HCT116 (cell line): ENCODE data around the gene ASB1. TPM values are rescaled to one million over a fixed set of nuclear protein-coding genes. Genes with fewer than 3 reads are reported as not detected.
A peak's percentile ranks its signal among the peaks of the same experiment; 100 is the strongest.

Source experiments
- ATAC-seq: fragments of 200-7000 bp; cut with Tn5 transposase; 2 replicates; pipeline ENCODE4 v1.9.1; 2020; ENCODE audit warnings: mild to moderate bottlenecking, moderate library complexity
- Bru-seq: library from RNA; stranded (reverse); fragments of 400-500 nt; gene quantifications from one replicate; lab custom pipeline; 2021; lab: Mats Ljungman, UMichigan
- BruChase-seq, 2 experiments: library from RNA; stranded (reverse); fragments of 400-500 nt; gene quantifications; one replicate each; lab custom pipeline; 2021; lab: Mats Ljungman, UMichigan
- BruUV-seq: library from RNA; stranded (reverse); fragments of 400-500 nt; replicated peaks from 2 replicates; lab custom pipeline; 2021; lab: Mats Ljungman, UMichigan
- CTCF ChIA-PET: fragments of 300-600 bp; sonication (Branson Sonifier 250); formaldehyde crosslinking; loops from one replicate; lab custom pipeline; 2021; ENCODE audit warnings: antibody characterized with exemption; lab: Charles Lee
- POLR2A ChIA-PET: fragments of 300-600, 350-600 bp; sonication (Branson Sonifier 250); formaldehyde crosslinking; loops from one replicate; lab custom pipeline; 2021; ENCODE audit warnings: antibody characterized with exemption; lab: Charles Lee
- RAD21 ChIA-PET, 2 experiments: fragments of 300-600 bp; sonication (Branson Sonifier 250); formaldehyde crosslinking; loops; one replicate each; lab custom pipeline; 2023; ENCODE audit warnings: low total read pairs in 2 of 2; ENCODE audit not compliant: uncharacterized antibody in 2 of 2, unreplicated experiment in 2 of 2, low non-redundant PET in 1 of 2; lab: Charles Lee
- DNase-seq: peaks from one replicate; pipeline ENCODE4 v3.0.0-alpha.2; 2010; ENCODE audit warnings: low read depth, low spot score
- H2AFZ ChIP-seq: fragments of 200-600 bp; shearing (Covaris generic), sonication (generic); 2 replicates; pipeline ENCODE4 v1.6.1; 2017; ENCODE audit warnings: low read depth, mixed run types, mixed read lengths, antibody characterized with exemption, low read length; ENCODE audit not compliant: poor library complexity, severe bottlenecking
- H3K27ac ChIP-seq: 2 replicates; pipeline ENCODE4 v1.5.1; 2012; ENCODE audit warnings: low read depth, low read length
- H3K27me3 ChIP-seq: fragments of 200-600 bp; sonication (generic); 2 replicates; pipeline ENCODE4 v1.6.1; 2016; ENCODE audit warnings: mixed run types, low read length, mixed read lengths; ENCODE audit not compliant: insufficient read depth
- H3K36me3 ChIP-seq, 2 experiments: fragments of 200-500 bp in 1 of 2; fragments of 200-600 bp in 1 of 2; sonication (Bioruptor generic) in 1 of 2; sonication (generic) in 1 of 2; 2 replicates each; pipeline versions ENCODE4 v1.5.1 to v1.6.1; 2014 to 2016; ENCODE audit warnings: low read length in 2 of 2, inconsistent platforms in 1 of 2, mixed read lengths in 1 of 2, mixed run types in 1 of 2; ENCODE audit not compliant: insufficient read depth in 2 of 2, control insufficient read depth in 1 of 2
- H3K4me1 ChIP-seq, 2 experiments: fragments of 200-600 bp in 1 of 2; sonication (generic) in 1 of 2; 2 replicates each; pipeline versions ENCODE4 v1.5.1 to v1.6.1; 2012 to 2017; ENCODE audit warnings: low read length in 2 of 2, inconsistent platforms in 1 of 2, mild to moderate bottlenecking in 1 of 2, mixed read lengths in 1 of 2, mixed run types in 1 of 2, moderate library complexity in 1 of 2; ENCODE audit not compliant: insufficient read depth in 2 of 2, control insufficient read depth in 1 of 2
- H3K4me2 ChIP-seq: fragments of 200-600 bp; sonication (generic); 2 replicates; pipeline ENCODE4 v1.6.1; 2017; ENCODE audit warnings: mixed run types, low read length, mixed read lengths
- H3K4me3 ChIP-seq, 2 experiments: fragments of 200-600 bp in 1 of 2; sonication (generic) in 1 of 2; replicated peaks in 1 of 2; 2 replicates each; pipeline ENCODE4 v1.5.1; 2011 to 2016; ENCODE audit warnings: low read length in 2 of 2, control low read depth in 1 of 2, low read depth in 1 of 2, mild to moderate bottlenecking in 1 of 2, mixed read lengths in 1 of 2, mixed run types in 1 of 2
- H3K79me2 ChIP-seq: fragments of 200-600 bp; sonication (generic); 2 replicates; pipeline ENCODE4 v1.6.1; 2017; ENCODE audit warnings: mild to moderate bottlenecking, mixed run types, low read length, moderate library complexity, mixed read lengths; ENCODE audit not compliant: insufficient read depth
- H3K9ac ChIP-seq: fragments of 200-600 bp; sonication (generic); 2 replicates; pipeline ENCODE4 v1.6.1; 2016; ENCODE audit warnings: low read length, mixed read lengths
- H3K9me2 ChIP-seq: fragments of 200-600 bp; sonication (generic), shearing (Covaris generic); 2 replicates; pipeline ENCODE4 v1.6.1; 2017; ENCODE audit warnings: mixed run types, mild to moderate bottlenecking, moderate library complexity; ENCODE audit not compliant: insufficient read depth
- H3K9me3 ChIP-seq, 2 experiments: fragments of 200-500 bp in 1 of 2; fragments of 200-600 bp in 1 of 2; sonication (Bioruptor generic) in 1 of 2; sonication (generic) in 1 of 2; 2 replicates each; pipeline ENCODE4 v1.6.1; 2014 to 2017; ENCODE audit warnings: low read length in 2 of 2, mixed read lengths in 2 of 2, inconsistent platforms in 1 of 2, low read depth in 1 of 2, mild to moderate bottlenecking in 1 of 2, mixed run types in 1 of 2, moderate library complexity in 1 of 2; ENCODE audit not compliant: control insufficient read depth in 1 of 2, insufficient read depth in 1 of 2
- H4K20me1 ChIP-seq: fragments of 200-600 bp; sonication (generic), shearing (Covaris generic); 2 replicates; pipeline ENCODE4 v1.6.1; 2017; ENCODE audit warnings: mixed run types, mild to moderate bottlenecking, moderate library complexity; ENCODE audit not compliant: insufficient read depth
- CEBPB ChIP-seq: IDR thresholded peaks from 2 replicates; pipeline ENCODE4 v1.6.1; 2012; ENCODE audit warnings: low read depth
- EGR1 ChIP-seq: IDR thresholded peaks from 2 replicates; pipeline ENCODE4 v1.6.1; 2012; ENCODE audit warnings: low read depth
- EZH2 ChIP-seq: fragments of 200-600 bp; sonication (generic); IDR thresholded peaks from 2 replicates; pipeline ENCODE4 v1.6.1; 2017; ENCODE audit warnings: antibody characterized with exemption, mixed run types
- FOSL1 ChIP-seq: IDR thresholded peaks from 2 replicates; pipeline ENCODE4 v1.6.1; 2012; ENCODE audit warnings: low read depth
- POLR2A ChIP-seq: IDR thresholded peaks from 2 replicates; pipeline ENCODE4 v1.7.0; 2011; ENCODE audit warnings: borderline replicate concordance; ENCODE audit not compliant: insufficient read depth, insufficient read length; ENCODE audit errors: extremely low read depth
- RAD21 ChIP-seq: IDR thresholded peaks from 2 replicates; pipeline ENCODE4 v1.6.1; 2012; ENCODE audit warnings: low read depth, mild to moderate bottlenecking
- SIN3A ChIP-seq: IDR thresholded peaks from 2 replicates; pipeline ENCODE4 v1.6.1; 2012; ENCODE audit warnings: low read depth
- SRF ChIP-seq: IDR thresholded peaks from 2 replicates; pipeline ENCODE4 v1.6.1; 2012; ENCODE audit warnings: low read depth
- TCF7L2 ChIP-seq: IDR thresholded peaks from 2 replicates; pipeline ENCODE4 v1.7.0; 2011; ENCODE audit warnings: borderline replicate concordance, inconsistent platforms; ENCODE audit not compliant: insufficient read depth, insufficient read length; ENCODE audit errors: extremely low read depth
- intact Hi-C: fragments of 100-400 bp; cut with micrococcal nuclease; formaldehyde crosslinking; loops from 2 replicates; pipeline ENCODE4 v1.10.0; 2022
- long read RNA-seq: library from polyadenylated mRNA; unstranded; transcript quantifications from one replicate; pipeline ENCODE4 v2.0.0, GENCODE V29; 2021; ENCODE audit not compliant: unreplicated experiment
- polyA plus RNA-seq: library from polyadenylated mRNA; unstranded; fragments of >200 nt; gene quantifications from 2 replicates; pipeline ENCODE4 v1.2.1, GENCODE V29; 2012; ENCODE audit warnings: missing spikeins
- total RNA-seq: library from RNA; stranded (reverse); gene quantifications from one replicate; pipeline ENCODE4 v1.2.1, GENCODE V29; 2021; ENCODE audit not compliant: unreplicated experiment
- TF ChIP-seq, protein P1 (sequence below): IDR thresholded peaks from 2 replicates; pipeline ENCODE4 v1.6.1; 2012
- TF ChIP-seq, protein P2 (sequence below): IDR thresholded peaks from 2 replicates; pipeline ENCODE4 v1.6.1; 2012
- TF ChIP-seq, protein P3 (sequence below): IDR thresholded peaks from 2 replicates; pipeline ENCODE4 v1.6.1; 2011; ENCODE audit warnings: mild to moderate bottlenecking, low read length, moderate library complexity; ENCODE audit not compliant: insufficient replicate concordance; ENCODE audit errors: extremely low read depth
- TF ChIP-seq, protein P4 (sequence below): IDR thresholded peaks from 2 replicates; pipeline ENCODE4 v1.6.1; 2012; ENCODE audit warnings: low read depth
- TF ChIP-seq, protein P5 (sequence below), 3 experiments: fragments of 200-600 bp in 1 of 3; sonication (generic) in 1 of 3; IDR thresholded peaks in 2 of 3; conservative IDR thresholded peaks in 1 of 3; 2 replicates each; pipeline ENCODE4 v1.5.1; 2012 to 2017; ENCODE audit warnings: low read depth in 2 of 3, low read length in 2 of 3, antibody characterized with exemption in 1 of 3, borderline replicate concordance in 1 of 3, control low read depth in 1 of 3, mild to moderate bottlenecking in 1 of 3, mixed read lengths in 1 of 3, mixed run types in 1 of 3, moderate library complexity in 1 of 3; ENCODE audit not compliant: insufficient read depth in 1 of 3

ASB1 gene, protein sequence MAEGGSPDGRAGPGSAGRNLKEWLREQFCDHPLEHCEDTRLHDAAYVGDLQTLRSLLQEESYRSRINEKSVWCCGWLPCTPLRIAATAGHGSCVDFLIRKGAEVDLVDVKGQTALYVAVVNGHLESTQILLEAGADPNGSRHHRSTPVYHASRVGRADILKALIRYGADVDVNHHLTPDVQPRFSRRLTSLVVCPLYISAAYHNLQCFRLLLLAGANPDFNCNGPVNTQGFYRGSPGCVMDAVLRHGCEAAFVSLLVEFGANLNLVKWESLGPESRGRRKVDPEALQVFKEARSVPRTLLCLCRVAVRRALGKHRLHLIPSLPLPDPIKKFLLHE
- total RNA-seq (43.1 TPM), Bru-seq, nascent RNA (percentile 94 among the genes with signal in this experiment), BruChase-seq, experiment 1, labeled RNA remaining after a 6-hour chase (percentile 87 among the genes with signal in this experiment), BruChase-seq, experiment 2, labeled RNA remaining after a 2-hour chase (percentile 94 among the genes with signal in this experiment)
- polyA plus RNA-seq: 37.3 and 40.8 TPM in 2 replicates
- long read RNA-seq, full-length matches to known transcripts: 16 of 48 reads
- long read RNA-seq, partial matches to known transcripts: 10 of 48 reads
- long read RNA-seq, other reads (novel, unspliced or antisense): 22 of 48 reads

DNA sequence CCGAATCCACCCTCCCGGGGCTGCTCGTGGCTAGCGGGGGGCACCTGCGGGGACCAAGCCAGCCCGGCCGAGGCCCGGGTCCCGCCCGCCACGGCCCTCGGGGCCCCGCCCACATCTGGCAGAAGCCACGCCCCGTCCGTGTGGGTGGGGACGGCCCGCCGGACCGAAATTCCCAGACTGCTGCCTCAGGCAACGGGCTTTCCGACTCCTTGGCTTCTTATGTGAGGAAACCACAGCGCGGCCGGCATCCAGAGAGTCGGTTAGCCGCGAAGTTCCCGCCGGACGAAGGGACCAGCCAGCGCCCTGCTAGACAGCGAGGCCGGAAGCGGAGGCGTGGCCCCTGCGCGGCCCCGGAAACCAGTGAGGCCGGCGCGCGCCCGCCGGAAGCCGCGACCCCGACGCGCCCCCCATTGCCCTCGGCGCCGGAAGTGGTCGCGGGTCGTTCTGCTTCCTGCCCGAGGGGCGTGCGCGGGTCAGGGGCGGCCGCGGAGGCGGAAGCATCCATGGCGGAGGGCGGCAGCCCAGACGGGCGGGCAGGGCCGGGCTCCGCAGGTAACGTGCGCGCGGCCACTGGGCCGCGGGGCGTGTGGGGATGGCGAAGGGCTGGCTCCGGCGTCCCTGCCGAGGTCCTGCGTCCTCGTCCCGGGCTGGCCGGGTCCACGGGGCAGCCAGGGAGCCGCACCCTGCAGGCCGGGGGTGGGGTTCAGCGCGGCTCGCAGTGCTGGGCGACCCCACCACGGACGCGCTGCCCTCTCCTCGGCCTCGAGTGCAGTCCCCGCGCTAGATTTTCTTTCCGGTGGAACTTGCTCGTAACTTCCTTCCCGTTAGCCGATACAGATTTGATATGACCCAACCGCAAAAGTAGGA, at the start of gene ASB1:
Gene ASB1, plus strand, starts transcription at position 360 of the 867 bp plus-strand sequence. Its CDS starts 144 bp downstream, at position 504.
- Histone ChIP-seq H2AFZ (peak within 1 kb of the TSS; percentile 58), H3K27me3 (no peaks in the 10 kb centered on the region), H3K9ac (peak within 1 kb of the TSS; percentile 87), H3K79me2 (peaks cover 48% of the 10 kb centered on the region), H3K4me1 (peaks cover 17 to 20% of the 10 kb centered on the region in 2 experiments), H3K4me3 (peak within 1 kb of the TSS; percentile 95 to 96), H3K9me3 (peaks cover 3 to 6% of the 10 kb centered on the region in 2 experiments; a peak in 2 of 4 replicates), H4K20me1 (no peaks in the 10 kb centered on the region), H3K4me2 (peak within 1 kb of the TSS; percentile 87), H3K27ac (peak within 1 kb of the TSS; percentile 98), H3K9me2 (no peaks in the 10 kb centered on the region), H3K36me3 (peaks cover 0 to 18% of the 10 kb centered on the region in 2 experiments; a peak in 2 of 4 replicates)
- intact Hi-C loops: no loop called here
- POLR2A ChIA-PET: no interaction called here
- ATAC-seq (peak; percentile 84), DNase-seq (peak; percentile 48)
- CTCF ChIA-PET: no interaction called here
- no TSS peak for BruUV-seq
- RAD21 ChIA-PET: no interaction called here
- TF ChIP-seq, protein P1, sequence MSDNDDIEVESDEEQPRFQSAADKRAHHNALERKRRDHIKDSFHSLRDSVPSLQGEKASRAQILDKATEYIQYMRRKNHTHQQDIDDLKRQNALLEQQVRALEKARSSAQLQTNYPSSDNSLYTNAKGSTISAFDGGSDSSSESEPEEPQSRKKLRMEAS: peak; percentile 84; the same call in 1 of the 2 replicates
- TF ChIP-seq EZH2 (no peak), TCF7L2 (no peak), POLR2A (peak; percentile 17), CEBPB (no peak), EGR1 (peak; percentile 89), RAD21 (no peak), FOSL1 (no peak), SRF (no peak), SIN3A (peak; percentile 25; the same call in 1 of the 2 replicates)
- TF ChIP-seq, protein P2, sequence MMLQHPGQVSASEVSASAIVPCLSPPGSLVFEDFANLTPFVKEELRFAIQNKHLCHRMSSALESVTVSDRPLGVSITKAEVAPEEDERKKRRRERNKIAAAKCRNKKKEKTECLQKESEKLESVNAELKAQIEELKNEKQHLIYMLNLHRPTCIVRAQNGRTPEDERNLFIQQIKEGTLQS: no peak
- TF ChIP-seq, protein P3, sequence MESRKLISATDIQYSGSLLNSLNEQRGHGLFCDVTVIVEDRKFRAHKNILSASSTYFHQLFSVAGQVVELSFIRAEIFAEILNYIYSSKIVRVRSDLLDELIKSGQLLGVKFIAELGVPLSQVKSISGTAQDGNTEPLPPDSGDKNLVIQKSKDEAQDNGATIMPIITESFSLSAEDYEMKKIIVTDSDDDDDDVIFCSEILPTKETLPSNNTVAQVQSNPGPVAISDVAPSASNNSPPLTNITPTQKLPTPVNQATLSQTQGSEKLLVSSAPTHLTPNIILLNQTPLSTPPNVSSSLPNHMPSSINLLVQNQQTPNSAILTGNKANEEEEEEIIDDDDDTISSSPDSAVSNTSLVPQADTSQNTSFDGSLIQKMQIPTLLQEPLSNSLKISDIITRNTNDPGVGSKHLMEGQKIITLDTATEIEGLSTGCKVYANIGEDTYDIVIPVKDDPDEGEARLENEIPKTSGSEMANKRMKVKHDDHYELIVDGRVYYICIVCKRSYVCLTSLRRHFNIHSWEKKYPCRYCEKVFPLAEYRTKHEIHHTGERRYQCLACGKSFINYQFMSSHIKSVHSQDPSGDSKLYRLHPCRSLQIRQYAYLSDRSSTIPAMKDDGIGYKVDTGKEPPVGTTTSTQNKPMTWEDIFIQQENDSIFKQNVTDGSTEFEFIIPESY: no peak
- TF ChIP-seq, protein P4, sequence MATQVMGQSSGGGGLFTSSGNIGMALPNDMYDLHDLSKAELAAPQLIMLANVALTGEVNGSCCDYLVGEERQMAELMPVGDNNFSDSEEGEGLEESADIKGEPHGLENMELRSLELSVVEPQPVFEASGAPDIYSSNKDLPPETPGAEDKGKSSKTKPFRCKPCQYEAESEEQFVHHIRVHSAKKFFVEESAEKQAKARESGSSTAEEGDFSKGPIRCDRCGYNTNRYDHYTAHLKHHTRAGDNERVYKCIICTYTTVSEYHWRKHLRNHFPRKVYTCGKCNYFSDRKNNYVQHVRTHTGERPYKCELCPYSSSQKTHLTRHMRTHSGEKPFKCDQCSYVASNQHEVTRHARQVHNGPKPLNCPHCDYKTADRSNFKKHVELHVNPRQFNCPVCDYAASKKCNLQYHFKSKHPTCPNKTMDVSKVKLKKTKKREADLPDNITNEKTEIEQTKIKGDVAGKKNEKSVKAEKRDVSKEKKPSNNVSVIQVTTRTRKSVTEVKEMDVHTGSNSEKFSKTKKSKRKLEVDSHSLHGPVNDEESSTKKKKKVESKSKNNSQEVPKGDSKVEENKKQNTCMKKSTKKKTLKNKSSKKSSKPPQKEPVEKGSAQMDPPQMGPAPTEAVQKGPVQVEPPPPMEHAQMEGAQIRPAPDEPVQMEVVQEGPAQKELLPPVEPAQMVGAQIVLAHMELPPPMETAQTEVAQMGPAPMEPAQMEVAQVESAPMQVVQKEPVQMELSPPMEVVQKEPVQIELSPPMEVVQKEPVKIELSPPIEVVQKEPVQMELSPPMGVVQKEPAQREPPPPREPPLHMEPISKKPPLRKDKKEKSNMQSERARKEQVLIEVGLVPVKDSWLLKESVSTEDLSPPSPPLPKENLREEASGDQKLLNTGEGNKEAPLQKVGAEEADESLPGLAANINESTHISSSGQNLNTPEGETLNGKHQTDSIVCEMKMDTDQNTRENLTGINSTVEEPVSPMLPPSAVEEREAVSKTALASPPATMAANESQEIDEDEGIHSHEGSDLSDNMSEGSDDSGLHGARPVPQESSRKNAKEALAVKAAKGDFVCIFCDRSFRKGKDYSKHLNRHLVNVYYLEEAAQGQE: no peak
- TF ChIP-seq, protein P5, sequence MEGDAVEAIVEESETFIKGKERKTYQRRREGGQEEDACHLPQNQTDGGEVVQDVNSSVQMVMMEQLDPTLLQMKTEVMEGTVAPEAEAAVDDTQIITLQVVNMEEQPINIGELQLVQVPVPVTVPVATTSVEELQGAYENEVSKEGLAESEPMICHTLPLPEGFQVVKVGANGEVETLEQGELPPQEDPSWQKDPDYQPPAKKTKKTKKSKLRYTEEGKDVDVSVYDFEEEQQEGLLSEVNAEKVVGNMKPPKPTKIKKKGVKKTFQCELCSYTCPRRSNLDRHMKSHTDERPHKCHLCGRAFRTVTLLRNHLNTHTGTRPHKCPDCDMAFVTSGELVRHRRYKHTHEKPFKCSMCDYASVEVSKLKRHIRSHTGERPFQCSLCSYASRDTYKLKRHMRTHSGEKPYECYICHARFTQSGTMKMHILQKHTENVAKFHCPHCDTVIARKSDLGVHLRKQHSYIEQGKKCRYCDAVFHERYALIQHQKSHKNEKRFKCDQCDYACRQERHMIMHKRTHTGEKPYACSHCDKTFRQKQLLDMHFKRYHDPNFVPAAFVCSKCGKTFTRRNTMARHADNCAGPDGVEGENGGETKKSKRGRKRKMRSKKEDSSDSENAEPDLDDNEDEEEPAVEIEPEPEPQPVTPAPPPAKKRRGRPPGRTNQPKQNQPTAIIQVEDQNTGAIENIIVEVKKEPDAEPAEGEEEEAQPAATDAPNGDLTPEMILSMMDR (IDR thresholded peaks at IDR 0.05 in 2 of 3, conservative IDR thresholded peaks at IDR 0.05 in 1 of 3; ENCODE audit: borderline replicate concordance in 1 of 3, insufficient read depth in 1 of 3, low read depth in 2 of 3, low read length in 2 of 3): no peak
